ENCODE data around the gene PRPH2.
A peak's percentile ranks its signal among the peaks of the same experiment; 100 is the strongest.

Gene PRPH2, protein sequence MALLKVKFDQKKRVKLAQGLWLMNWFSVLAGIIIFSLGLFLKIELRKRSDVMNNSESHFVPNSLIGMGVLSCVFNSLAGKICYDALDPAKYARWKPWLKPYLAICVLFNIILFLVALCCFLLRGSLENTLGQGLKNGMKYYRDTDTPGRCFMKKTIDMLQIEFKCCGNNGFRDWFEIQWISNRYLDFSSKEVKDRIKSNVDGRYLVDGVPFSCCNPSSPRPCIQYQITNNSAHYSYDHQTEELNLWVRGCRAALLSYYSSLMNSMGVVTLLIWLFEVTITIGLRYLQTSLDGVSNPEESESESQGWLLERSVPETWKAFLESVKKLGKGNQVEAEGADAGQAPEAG

GRCh38 chr6:42722497-42722896, at the start of gene PRPH2:
TSS of gene PRPH2 (minus strand) at chr6:42722597. CDS start at chr6:42722334, 263 bp downstream.
- no peak for DNase-seq

DNA sequence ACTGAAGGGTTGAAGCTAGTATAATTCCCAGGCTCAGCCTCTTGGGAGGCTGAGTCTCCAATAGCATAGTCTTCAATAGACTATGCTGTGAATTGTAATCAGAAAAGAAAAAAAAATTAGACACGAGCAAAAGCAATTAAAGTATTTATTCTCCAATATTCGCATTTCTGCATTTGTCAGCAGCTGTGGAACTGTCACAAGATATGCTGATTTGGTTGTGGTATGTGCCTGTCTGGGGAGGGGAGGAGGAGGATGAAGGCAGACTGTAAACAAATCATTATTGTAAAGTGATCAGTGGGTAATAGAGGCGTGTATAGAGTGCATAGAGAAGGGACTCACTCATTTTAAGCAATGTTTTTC, 49.3 kb upstream of the PRPH2 start:
- DNase-seq = peak; percentile 91

DNA sequence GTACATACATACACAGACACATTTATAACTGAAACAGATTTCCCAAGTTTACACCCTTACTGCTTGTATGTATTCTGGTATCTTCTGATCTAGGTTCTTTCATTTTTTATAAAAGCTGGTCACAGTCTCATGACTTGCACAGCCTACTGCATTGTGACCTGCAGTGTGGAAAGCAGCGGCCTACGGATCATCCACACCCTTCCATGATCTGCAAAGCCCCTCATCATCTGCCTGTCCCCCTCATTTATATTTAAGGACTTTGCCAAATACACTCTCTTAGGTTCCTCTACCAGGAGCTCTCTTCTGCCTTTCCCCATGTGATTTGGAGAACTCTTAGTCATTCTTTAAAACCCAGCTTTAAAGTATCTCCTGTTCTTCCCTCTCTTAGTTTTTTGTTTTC, 47.4 kb upstream of the PRPH2 start:
- DNase-seq = no peak

- DNase-seq = no peak
Measured at GRCh38 chr6:42769051-42769450, 46.7 kb upstream of the PRPH2 start.

DNA sequence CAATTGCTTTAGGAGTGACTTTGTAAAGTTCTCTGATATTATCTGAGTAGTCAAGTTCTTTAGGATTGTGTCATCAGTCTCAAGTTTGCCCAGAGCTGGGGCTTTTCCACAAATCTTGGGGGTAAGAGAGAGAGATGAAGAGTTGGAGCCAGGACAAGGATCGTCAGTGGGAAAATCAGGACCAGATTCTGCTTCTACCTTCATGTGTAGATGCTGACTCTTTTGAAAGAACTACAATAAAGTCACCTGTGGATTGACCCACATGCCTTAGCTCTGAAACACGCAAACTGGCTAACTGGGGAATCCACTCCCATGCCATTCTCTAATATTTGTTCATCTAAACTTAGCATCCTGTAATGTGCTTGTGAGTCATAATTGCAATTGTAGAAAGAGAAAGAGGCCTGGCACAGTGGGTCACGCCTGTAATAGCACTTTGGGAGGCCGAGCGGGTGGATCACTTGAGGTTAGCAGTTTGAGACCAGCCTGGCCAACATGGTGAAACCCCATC, 43.8 kb upstream of the PRPH2 start:
- DNase-seq = peak; percentile 24

- DNase-seq = no peak
Measured at GRCh38 chr6:42764911-42765648, 42.7 kb upstream of the PRPH2 start.

GRCh38 chr6:42762950-42763349, 40.6 kb upstream of the PRPH2 start:
- no peak for DNase-seq

DNA sequence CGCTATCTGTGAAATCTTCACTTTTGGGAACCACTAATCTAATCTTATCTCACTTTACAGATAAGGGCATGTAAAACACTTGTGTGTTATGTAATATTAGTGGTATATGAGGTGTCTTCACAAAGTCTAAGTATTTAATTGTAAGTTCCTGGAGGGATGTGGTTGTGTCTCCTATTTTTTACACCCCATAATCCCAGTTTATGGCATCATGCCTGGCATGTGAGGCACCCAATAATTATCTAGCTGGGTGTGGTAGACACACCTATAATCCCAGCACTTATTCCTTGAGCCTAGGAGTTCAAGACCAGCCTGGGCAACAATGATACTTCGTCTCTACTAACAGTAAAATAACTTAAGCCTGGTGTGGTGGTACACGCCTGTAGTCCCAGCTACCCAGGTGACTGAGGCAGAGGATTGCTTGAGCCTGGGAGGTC, 40.0 kb upstream of the PRPH2 start:
- DNase-seq = no peak

DNA sequence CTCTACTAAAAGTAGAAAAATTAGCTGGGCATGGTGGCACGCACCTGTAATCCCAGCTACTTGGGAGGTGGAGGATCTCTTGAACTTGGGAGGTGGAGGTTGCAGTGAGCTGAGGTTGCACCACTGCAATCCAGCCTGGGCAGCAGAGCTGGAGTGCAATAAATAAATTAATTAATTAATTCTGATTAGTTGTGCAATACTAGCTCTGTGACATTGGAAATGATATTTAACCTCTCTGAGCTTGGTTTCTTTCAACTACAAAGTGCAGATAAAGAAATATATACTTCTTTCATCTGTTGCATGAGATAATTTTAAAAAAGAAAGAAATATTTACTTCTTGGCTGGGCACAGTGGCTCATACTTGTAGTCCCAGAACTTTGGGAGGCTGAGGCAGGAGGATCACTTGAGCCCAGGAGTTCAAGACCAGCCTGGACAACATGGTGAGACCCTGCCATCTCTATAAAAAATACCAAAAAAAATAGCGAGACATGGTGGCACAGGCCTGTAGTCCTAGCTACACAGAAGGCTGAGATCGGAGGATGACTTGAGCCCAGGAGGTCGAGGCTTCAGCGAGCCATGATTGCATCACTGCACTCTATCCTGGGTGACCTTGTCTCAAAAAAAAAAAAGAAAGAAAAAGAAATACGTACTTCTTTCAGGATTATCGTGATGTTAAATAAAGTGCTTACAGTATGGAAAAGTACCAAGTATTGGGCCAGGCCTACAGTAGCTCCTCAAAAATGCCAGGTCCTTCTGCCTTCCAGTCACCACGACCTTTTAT, 39.1 kb upstream of the PRPH2 start:
- DNase-seq = no peak

DNA sequence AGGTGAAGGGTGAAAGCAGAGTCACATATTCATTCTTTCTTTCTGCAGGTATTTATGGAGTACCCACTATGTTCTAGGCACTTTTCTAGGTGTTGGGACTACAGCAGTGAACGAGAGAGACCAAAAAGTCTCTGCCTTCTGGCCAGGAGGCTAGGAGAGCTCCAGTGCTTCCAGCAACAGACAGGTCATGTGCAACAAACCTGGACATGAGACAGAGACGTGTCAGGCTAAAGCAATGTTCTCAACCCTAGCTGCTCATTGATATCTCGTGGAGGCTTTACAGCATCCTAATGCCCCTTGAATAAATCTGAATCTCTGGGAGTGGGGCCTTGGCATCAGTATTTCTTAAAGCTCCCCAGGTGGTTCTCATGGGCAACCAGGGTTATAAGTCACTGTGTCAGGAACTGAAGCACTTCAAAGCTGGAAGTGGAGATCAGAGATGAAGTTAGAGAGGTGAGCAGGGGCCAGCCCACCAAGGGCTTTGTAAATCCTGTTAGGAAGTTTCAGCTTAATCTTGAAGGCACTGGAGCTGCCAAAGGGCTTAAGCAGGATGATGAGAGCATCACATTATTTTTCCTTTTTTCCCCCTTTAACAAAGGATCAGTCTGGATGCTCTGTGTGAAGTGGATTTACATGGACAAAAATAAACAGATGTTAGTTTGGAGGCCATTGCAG, 36.5 kb upstream of the PRPH2 start:
- DNase-seq = no peak

GRCh38 chr6:42756722-42757121, 34.3 kb upstream of the PRPH2 start:
- DNase-seq = no peak

- DNase-seq = no peak
Measured at GRCh38 chr6:42754759-42755158, 32.4 kb upstream of the PRPH2 start.

- no peak for DNase-seq
Measured at GRCh38 chr6:42751055-42751454, 28.7 kb upstream of the PRPH2 start.

GRCh38 chr6:42748203-42748898, 26.0 kb upstream of the PRPH2 start:
- no peak for DNase-seq

DNA sequence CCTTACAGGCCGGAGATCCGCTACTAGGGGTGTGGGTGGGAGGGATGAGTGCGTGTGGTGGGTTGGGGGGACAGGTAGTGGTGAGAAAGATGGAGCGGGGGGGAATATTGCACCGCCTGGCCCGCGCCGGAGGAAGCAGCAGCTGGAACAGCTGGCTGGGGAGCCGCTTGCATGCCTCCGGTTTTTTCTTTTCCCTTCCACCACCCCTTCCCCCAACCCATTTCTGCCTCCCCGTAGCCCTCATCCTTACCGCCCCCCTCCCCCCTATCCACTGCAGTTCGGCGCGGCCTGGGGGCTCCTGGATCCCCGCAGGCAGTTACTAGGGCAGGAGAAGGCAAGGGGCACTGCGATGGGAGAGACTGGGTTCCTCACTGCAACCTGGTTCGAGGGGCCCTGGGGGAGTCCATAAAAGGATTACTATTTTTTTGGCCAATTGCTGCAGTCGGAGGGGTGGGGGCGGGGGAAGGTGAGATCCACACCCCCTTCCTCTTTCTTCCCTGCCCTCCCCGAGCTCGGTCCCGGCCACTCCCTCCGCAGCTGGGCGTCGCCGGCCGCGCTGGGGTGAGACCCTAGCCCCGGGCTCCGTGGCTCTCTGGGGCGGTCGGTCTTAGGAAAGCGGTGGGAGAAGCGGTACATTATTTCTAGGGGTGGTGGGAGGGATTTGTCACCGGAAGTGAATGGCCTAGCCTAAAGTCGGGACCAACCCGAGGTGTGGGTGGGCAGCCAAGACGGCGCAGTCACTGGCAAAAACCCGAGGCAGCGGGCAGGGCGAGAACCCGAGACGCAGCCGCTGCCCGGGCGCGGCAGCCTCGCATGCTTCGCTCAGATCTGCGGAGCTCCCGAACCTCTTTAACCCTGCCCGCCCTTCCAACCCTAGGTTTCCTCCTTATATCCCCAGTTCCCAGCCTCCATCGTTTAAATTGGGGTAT, 24.3 kb upstream of the PRPH2 start:
- peak; percentile 93 for DNase-seq

GRCh38 chr6:42745640-42746462, 23.5 kb upstream of the PRPH2 start, which contains the start of gene TBCC:
TSS of gene TBCC (minus strand) at chr6:42746103. CDS start at chr6:42746073, 30 bp downstream.
- peak; percentile 98 for DNase-seq

DNA sequence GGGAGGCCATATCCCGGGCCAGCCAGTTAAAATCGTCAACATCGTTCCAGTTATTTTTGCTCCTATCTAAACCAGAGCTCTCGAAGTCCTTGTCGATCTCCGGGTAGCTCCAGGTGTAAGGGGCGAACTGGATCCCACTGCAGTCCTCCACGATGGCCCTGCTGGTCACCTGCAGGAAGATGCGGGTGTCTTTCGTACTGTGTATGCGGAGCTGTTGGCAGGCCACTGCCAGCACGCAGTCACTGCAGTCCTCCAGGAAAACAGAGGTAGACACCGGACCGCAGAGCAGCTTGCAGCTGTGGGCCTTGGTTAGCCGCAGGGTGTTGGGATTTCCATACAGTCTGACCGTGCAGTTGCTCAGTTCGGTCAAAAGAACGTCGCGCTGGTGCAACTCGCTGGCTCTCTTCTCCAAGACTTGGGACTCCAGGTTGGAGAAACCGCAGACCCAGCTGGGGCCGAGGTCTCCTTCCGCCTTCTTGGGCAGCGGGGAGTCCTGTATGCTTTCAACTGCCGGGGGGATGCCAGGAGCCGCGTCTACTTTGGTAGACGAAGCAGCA, 22.8 kb upstream of the PRPH2 start:
- DNase-seq = peak; percentile 33

- no peak for DNase-seq
Measured at GRCh38 chr6:42744351-42744893, 22.0 kb upstream of the PRPH2 start.

Measured in CD4-positive, alpha-beta T cell treated with Interleukin-4 for 4 hours (primary cell).